Measurements from ENCODE around the gene CYLC2.

Gene CYLC2

GRCh38 chr9:102995033-102995432 lies at the start of gene CYLC2:
TSS of gene CYLC2 (plus strand) at chr9:102995333. CDS start at chr9:102995381, 48 bp downstream.
- DNase-seq: no peak

GRCh38 chr9:102950346-102950745 lies 44.8 kb upstream of the CYLC2 start:
- DNase-seq: no peak

GRCh38 chr9:102966999-102967398 lies 28.1 kb upstream of the CYLC2 start:
- no peak for DNase-seq

- DNase-seq: no peak
Observed at GRCh38 chr9:102967979-102968378, 27.2 kb upstream of the CYLC2 start.

GRCh38 chr9:102972780-102973179 lies 22.4 kb upstream of the CYLC2 start:
- DNase-seq: no peak

- no peak for DNase-seq
Observed at GRCh38 chr9:102974530-102974929, 20.6 kb upstream of the CYLC2 start.

- no peak for DNase-seq
Observed at GRCh38 chr9:102975251-102975650, 19.9 kb upstream of the CYLC2 start.

- no peak for DNase-seq
Observed at GRCh38 chr9:102985162-102985895, 9.8 kb upstream of the CYLC2 start.

GRCh38 chr9:102986425-102986824 lies 8.7 kb upstream of the CYLC2 start:
- DNase-seq: no peak

GRCh38 chr9:103003689-103004088 lies 8.6 kb downstream of the CYLC2 start:
- DNase-seq: no peak

GRCh38 chr9:103014242-103014641 lies 19.1 kb downstream of the CYLC2 start:
- no peak for DNase-seq

- no peak for DNase-seq
Observed at GRCh38 chr9:103025796-103026195, 30.7 kb downstream of the CYLC2 start.

- DNase-seq: no peak
Observed at GRCh38 chr9:103037508-103038477, 42.7 kb downstream of the CYLC2 start.

- no peak for DNase-seq
Observed at GRCh38 chr9:103041961-103042360, 46.8 kb downstream of the CYLC2 start.
